T-helper 1 cell treated with Interleukin-12 subunit alpha and Interleukin-12 subunit beta and Interleukin-4 antibody, amounts not matched to agents 30 ng/mL and 1 ng/mL, for 36 hours (primary cell): ENCODE data around the gene HRCT1. TPM values are rescaled to one million over a fixed set of nuclear protein-coding genes. Genes with fewer than 3 reads are reported as not detected.
"Not testable (repeated sequence)": the region's sequence is repeated elsewhere in the genome, so short reads cannot be mapped to it uniquely, and the experiment has no call there.

Source experiments
- intact Hi-C: fragments of 100-400 bp; cut with micrococcal nuclease; formaldehyde crosslinking; loops from one replicate; pipeline ENCODE4 v1.15.1; 2024
- total RNA-seq: library from RNA; stranded (reverse); gene quantifications from 2 replicates; pipeline ENCODE4 v1.2.3, GENCODE V29; 2022

Gene HRCT1
- total RNA-seq, 1 donor from 2014 or later, result not detected

GRCh38 chr9:35896570-35896969, 9.4 kb upstream of the HRCT1 start:
- intact Hi-C loops, result no loop called here

- intact Hi-C loops, result not testable (repeated sequence)
Measured at GRCh38 chr9:35897376-35898099, 8.5 kb upstream of the HRCT1 start.

GRCh38 chr9:35898337-35898736, 7.7 kb upstream of the HRCT1 start:
- intact Hi-C loops, result no loop called here

GRCh38 chr9:35899021-35899420, 7.0 kb upstream of the HRCT1 start:
- intact Hi-C loops, result no loop called here

GRCh38 chr9:35903049-35903448, 3.0 kb upstream of the HRCT1 start:
- intact Hi-C loops, result loop anchor here (1.0 kb wide), 3 partner anchors 8 to 120 kb away; no protein-coding TSS in a partner anchor

GRCh38 chr9:35904338-35904737, 1.7 kb upstream of the HRCT1 start:
- intact Hi-C loops, result no loop called here

GRCh38 chr9:35905051-35905781, 786 bp upstream of the HRCT1 start:
- intact Hi-C loops, result no loop called here

GRCh38 chr9:35906923-35907699, 1.1 kb downstream of the HRCT1 start:
- intact Hi-C loops, result no loop called here

- intact Hi-C loops, result no loop called here
Measured at GRCh38 chr9:35907711-35908503, 1.9 kb downstream of the HRCT1 start.

- intact Hi-C loops, result no loop called here
Measured at GRCh38 chr9:35908504-35909125, 2.6 kb downstream of the HRCT1 start.

GRCh38 chr9:35909274-35909673, 3.3 kb downstream of the HRCT1 start, which contains the start of gene SPAAR:
SPAAR (plus strand) TSS chr9:35909490; CDS start chr9:35910464, 974 bp downstream.
- intact Hi-C loops, result no loop called here

GRCh38 chr9:35909687-35910612, 3.9 kb downstream of the HRCT1 start:
- intact Hi-C loops, result no loop called here

GRCh38 chr9:35910613-35911359, 4.8 kb downstream of the HRCT1 start:
- intact Hi-C loops, result loop anchor here (1.0 kb wide), 2 partner anchors 7 to 174 kb away; no protein-coding TSS in a partner anchor

- intact Hi-C loops, result loop anchor here (1.0 kb wide), 2 partner anchors 8 to 175 kb away; no protein-coding TSS in a partner anchor
Measured at GRCh38 chr9:35911690-35912089, 5.7 kb downstream of the HRCT1 start.

- intact Hi-C loops, result no loop called here
Measured at GRCh38 chr9:35912791-35913400, 6.9 kb downstream of the HRCT1 start.

- intact Hi-C loops, result not testable (repeated sequence)
Measured at GRCh38 chr9:35913429-35913828, 7.4 kb downstream of the HRCT1 start.

GRCh38 chr9:35914301-35914807, 8.4 kb downstream of the HRCT1 start:
- intact Hi-C loops, result no loop called here
